Activated naive CD4-positive, alpha-beta T cell treated with anti-CD3 and anti-CD28 coated beads, Interleukin-2, amount 50 U/mL, for 24 hours (primary cell): ENCODE results near the gene ADGRE3.
A peak's percentile ranks its signal among the peaks of the same experiment; 100 is the strongest.

Experiments
- H3K27ac Mint-ChIP-seq: one replicate; pipeline ENCODE4 v1.8.0; 2021; ENCODE audit warnings: mild to moderate bottlenecking, mixed read lengths
- H3K27me3 Mint-ChIP-seq: one replicate; pipeline ENCODE4 v1.8.0; 2021; ENCODE audit warnings: mixed read lengths
- H3K36me3 Mint-ChIP-seq: one replicate; pipeline ENCODE4 v1.8.0; 2021; ENCODE audit warnings: mixed read lengths
- H3K4me1 Mint-ChIP-seq: one replicate; pipeline ENCODE4 v1.8.0; 2021; ENCODE audit warnings: mixed read lengths
- H3K4me3 Mint-ChIP-seq: one replicate; pipeline ENCODE4 v1.8.0; 2021; ENCODE audit warnings: mild to moderate bottlenecking, mixed read lengths
- H3K9me3 Mint-ChIP-seq: one replicate; pipeline ENCODE4 v1.8.0; 2021; ENCODE audit warnings: mixed read lengths

Gene ADGRE3, protein sequence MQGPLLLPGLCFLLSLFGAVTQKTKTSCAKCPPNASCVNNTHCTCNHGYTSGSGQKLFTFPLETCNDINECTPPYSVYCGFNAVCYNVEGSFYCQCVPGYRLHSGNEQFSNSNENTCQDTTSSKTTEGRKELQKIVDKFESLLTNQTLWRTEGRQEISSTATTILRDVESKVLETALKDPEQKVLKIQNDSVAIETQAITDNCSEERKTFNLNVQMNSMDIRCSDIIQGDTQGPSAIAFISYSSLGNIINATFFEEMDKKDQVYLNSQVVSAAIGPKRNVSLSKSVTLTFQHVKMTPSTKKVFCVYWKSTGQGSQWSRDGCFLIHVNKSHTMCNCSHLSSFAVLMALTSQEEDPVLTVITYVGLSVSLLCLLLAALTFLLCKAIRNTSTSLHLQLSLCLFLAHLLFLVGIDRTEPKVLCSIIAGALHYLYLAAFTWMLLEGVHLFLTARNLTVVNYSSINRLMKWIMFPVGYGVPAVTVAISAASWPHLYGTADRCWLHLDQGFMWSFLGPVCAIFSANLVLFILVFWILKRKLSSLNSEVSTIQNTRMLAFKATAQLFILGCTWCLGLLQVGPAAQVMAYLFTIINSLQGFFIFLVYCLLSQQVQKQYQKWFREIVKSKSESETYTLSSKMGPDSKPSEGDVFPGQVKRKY

DNA sequence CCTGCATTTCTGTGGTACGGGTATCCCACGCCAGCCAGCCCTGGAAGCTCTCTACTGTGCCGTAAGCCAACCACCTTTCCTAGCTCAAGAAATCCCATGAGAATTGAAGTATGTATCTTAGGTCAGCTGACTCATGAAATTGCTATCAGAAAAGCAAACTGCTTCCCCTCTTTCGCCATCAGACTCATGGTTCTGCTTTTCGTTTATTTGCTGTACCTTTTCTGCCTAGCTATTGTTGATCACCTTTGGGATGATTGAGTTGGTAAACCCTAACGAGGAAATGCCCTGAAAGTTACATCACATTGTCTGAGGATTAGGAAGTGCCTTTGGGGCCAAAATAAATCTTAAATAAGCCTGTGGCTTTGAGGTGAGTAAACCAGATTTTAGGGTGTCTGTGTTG lies at the start of gene ADGRE3:
TSS of gene ADGRE3 (minus strand) at position 81 of the 400 bp plus-strand sequence. CDS start at position 7, 74 bp downstream.
- no peaks in the 10 kb centered on the region for H3K9me3 Mint-ChIP-seq
- H3K27ac Mint-ChIP-seq: no peak within 1 kb of the TSS
- no peak within 1 kb of the TSS for H3K4me3 Mint-ChIP-seq
- peaks cover 17% of the 10 kb centered on the region for H3K27me3 Mint-ChIP-seq
- H3K36me3 Mint-ChIP-seq: no peaks in the 10 kb centered on the region
- H3K4me1 Mint-ChIP-seq: no peaks in the 10 kb centered on the region

DNA sequence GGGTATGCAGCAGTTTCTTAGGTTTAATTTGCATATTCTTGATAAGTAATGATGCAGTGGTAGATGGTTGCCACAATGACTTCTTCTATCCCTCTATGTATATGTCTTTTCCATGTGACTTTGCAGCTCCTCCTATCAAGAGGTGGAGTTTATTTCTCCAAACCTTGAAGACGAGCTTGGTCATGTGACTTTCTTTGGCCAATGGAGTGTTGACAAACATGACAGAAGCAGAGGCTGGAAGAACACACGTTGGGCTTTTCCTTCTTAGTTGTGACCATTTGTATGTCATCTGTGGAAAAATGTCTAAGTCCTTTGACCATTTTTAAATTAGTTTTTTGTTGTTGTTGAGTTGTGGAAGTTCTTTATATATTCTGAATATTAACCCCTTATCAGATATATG lies 47.5 kb upstream of the ADGRE3 start:
- Mint-ChIP-seq H3K9me3 (peaks cover 25% of the 10 kb centered on the region), H3K4me3 (no peak overlapping the region), H3K36me3 (peaks cover 65% of the 10 kb centered on the region), H3K27me3 (no peaks in the 10 kb centered on the region), H3K4me1 (no peaks in the 10 kb centered on the region), H3K27ac (no peak overlapping the region)

DNA sequence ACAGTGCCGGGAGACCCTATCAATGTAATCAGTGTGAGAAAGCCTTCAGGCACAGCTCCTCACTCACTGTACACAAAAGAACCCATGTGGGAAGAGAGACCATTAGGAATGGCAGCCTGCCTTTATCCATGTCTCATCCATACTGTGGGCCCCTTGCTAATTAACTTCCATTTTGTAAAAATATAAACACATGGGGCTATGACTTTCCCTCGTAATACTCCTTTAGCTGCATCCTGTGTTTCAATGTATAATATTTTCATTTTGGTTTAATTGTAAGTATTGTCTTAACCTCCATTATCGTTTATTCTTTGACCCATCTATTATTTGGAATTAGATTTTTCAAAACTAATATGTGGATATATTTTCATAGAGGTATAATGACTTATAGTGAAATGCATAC lies 44.5 kb upstream of the ADGRE3 start:
- H3K4me3 Mint-ChIP-seq: no peak overlapping the region
- peaks cover 14% of the 10 kb centered on the region for H3K9me3 Mint-ChIP-seq
- peaks cover 83% of the 10 kb centered on the region for H3K36me3 Mint-ChIP-seq
- no peaks in the 10 kb centered on the region for H3K27me3 Mint-ChIP-seq
- H3K27ac Mint-ChIP-seq: no peak overlapping the region
- no peaks in the 10 kb centered on the region for H3K4me1 Mint-ChIP-seq

DNA sequence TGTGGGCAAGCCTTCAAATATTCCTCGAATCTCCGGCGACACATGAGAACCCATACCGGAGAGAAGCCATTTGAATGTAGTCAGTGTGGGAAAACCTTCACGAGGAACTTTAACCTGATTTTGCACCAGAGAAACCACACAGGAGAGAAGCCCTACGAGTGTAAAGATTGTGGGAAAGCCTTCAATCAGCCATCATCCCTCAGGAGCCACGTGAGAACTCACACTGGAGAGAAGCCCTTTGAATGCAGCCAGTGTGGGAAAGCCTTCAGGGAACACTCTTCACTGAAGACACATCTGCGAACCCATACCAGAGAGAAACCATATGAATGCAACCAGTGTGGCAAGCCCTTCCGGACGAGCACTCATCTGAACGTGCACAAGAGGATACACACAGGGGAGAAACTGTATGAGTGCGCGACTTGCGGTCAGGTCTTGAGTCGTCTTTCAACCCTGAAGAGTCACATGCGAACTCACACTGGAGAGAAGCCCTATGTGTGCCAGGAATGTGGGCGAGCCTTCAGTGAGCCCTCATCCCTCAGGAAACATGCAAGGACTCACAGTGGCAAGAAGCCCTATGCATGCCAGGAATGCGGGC lies 44.0 kb upstream of the ADGRE3 start:
- no peak overlapping the region for H3K4me3 Mint-ChIP-seq
- H3K9me3 Mint-ChIP-seq: peaks cover 14% of the 10 kb centered on the region
- H3K36me3 Mint-ChIP-seq: peaks cover 85% of the 10 kb centered on the region
- no peaks in the 10 kb centered on the region for H3K4me1 Mint-ChIP-seq
- no peaks in the 10 kb centered on the region for H3K27me3 Mint-ChIP-seq
- H3K27ac Mint-ChIP-seq: no peak overlapping the region

DNA sequence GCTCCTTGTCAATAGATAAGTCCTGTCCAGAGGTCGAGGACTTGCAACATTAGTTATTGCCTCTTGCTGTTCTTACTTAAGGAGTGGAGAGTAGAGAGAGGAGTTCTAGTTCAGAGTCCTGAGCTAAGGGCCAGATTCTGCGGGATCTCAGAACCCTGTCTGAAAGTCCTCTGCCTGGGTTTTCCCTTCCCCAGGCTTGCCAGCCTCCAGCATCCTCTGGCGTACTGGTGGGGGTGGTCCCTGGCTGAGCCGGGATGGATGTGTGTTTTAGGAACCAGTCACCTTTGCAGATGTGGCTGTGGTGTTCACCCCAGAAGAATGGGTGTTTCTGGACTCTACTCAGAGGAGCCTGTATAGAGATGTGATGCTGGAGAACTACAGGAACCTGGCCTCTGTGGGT lies 41.2 kb upstream of the ADGRE3 start:
- Mint-ChIP-seq H3K4me1 (no peaks in the 10 kb centered on the region), H3K4me3 (no peak overlapping the region), H3K27ac (no peak overlapping the region), H3K27me3 (no peaks in the 10 kb centered on the region), H3K36me3 (peaks cover 90% of the 10 kb centered on the region), H3K9me3 (peaks cover 18% of the 10 kb centered on the region)

DNA sequence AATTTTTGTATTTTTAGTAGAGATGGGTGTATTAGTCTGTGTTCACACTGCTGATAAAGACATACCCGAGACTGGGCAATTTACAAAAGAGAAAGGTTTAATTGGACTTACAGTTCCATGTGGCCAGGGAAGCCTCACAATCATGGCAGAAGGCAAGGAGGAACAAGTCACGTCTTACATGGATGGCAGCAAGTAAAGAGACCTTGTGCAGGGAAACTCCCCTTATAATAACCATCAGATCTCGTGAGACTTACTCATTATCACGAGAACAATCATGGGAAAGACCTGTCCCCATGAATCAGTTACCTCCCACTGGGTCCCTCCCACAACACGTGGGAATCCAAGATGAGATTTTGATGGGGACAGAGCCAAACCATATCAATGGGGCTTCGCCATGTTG lies 29.8 kb upstream of the ADGRE3 start:
- Mint-ChIP-seq H3K27me3 (no peaks in the 10 kb centered on the region), H3K36me3 (peaks cover 46% of the 10 kb centered on the region), H3K27ac (no peak overlapping the region), H3K4me3 (no peak overlapping the region), H3K9me3 (no peaks in the 10 kb centered on the region), H3K4me1 (no peaks in the 10 kb centered on the region)

DNA sequence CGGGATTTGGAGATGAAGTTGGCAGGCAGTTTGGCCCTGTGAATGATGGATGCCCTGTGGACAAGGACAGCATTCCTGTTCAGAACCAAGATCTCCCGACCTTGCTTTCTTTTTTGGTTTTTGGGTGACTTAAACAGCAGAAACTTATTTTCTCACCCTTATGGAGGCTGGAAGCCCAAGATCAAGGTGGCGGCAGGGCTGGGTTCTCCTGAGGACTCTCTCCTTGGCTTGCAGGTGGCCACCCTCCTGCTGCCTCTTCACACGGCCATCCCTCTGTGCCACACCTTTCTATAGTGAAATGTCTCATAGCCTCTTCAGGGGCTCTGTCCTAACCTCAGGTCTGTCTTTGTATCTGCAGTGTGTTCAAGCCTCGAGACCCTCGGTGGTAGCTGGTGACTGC lies 29.2 kb upstream of the ADGRE3 start:
- Mint-ChIP-seq H3K9me3 (no peaks in the 10 kb centered on the region), H3K36me3 (peaks cover 39% of the 10 kb centered on the region), H3K27me3 (no peaks in the 10 kb centered on the region), H3K27ac (no peak overlapping the region), H3K4me3 (no peak overlapping the region), H3K4me1 (no peaks in the 10 kb centered on the region)

DNA sequence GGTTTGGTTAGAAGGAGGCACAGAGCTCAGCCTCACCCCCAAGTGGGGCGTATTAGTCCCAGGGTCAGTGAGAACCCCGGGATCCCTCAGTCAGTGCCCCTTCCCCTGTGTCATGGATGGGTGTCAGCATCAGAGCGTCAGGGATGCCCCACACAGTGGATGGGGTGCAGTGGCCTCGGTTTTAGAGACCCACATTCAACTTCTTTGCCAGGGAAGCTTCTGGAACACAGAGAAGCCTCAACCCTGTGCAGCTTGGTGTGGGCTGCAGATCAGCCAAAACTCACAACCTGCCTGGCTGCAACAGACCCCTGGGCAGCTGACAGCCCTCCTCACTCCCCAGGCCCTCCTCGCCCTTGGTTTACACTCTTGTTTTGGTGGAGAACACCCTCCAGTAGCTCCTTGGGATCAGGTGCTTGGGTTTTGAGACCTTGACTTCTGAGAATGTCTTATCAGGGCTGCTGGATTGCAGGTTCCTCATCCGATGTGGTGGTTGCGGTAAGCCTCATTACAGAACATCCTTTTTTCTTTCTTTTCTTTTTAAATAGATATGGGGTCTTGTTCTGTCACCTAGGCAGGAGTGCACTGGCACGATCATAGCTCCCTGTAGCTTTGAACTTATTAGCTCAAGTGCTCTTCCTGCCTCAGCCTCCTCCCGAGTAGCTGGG lies 26.2 kb upstream of the ADGRE3 start:
- H3K4me1 Mint-ChIP-seq: no peaks in the 10 kb centered on the region
- no peaks in the 10 kb centered on the region for H3K27me3 Mint-ChIP-seq
- H3K27ac Mint-ChIP-seq: no peak overlapping the region
- no peaks in the 10 kb centered on the region for H3K9me3 Mint-ChIP-seq
- H3K36me3 Mint-ChIP-seq: peaks cover 29% of the 10 kb centered on the region
- H3K4me3 Mint-ChIP-seq: no peak overlapping the region

DNA sequence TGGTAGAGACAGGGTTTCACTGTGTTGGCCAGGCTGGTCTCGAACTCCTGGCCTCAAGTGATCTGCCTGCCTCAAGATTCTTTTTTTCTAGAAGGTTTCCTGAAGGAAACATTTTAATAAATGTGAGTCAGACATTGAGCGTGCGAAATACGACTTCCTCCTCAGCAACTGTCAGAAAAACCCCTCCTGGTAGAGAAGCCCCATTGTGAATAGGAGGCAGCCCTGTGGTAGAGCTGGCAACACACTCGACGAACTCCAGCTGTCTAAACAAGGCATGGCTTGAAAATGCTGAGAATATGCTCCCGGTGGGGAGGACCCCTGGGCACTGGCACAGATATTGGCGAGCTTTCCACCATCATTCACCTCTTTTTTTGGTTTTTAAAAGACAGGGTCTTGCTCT lies 25.0 kb upstream of the ADGRE3 start:
- peaks cover 28% of the 10 kb centered on the region for H3K36me3 Mint-ChIP-seq

DNA sequence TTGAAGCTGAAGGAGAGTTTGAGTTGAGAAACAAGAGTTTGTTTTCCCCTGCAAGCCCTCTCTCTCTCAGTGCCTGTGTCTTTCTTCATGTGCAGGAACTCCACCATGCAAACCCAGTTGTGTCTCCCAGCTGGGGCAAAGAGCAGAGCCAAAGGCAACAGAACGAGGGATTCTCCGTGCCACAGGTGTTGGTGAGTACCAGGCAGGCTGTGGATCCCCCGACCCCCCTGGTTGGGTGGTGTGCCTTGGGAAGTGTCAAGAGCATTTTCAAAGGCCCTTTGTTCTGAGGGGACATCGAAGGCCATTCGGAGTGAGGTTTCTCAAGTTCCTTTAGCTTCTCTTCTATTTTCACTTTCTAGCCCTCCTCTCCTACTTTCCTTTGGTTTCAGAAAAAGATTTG lies 20.8 kb upstream of the ADGRE3 start:
- peaks cover 14% of the 10 kb centered on the region for H3K4me1 Mint-ChIP-seq
- no peaks in the 10 kb centered on the region for H3K27me3 Mint-ChIP-seq
- H3K9me3 Mint-ChIP-seq: no peaks in the 10 kb centered on the region
- H3K4me3 Mint-ChIP-seq: no peak overlapping the region
- no peak overlapping the region for H3K27ac Mint-ChIP-seq
- H3K36me3 Mint-ChIP-seq: peaks cover 14% of the 10 kb centered on the region

More for the DNA sequence above, 25.0 kb upstream of the ADGRE3 start:
- no peaks in the 10 kb centered on the region for H3K9me3 Mint-ChIP-seq
- H3K27me3 Mint-ChIP-seq: no peaks in the 10 kb centered on the region
- no peak overlapping the region for H3K4me3 Mint-ChIP-seq
- no peak overlapping the region for H3K27ac Mint-ChIP-seq
- H3K4me1 Mint-ChIP-seq: no peaks in the 10 kb centered on the region

DNA sequence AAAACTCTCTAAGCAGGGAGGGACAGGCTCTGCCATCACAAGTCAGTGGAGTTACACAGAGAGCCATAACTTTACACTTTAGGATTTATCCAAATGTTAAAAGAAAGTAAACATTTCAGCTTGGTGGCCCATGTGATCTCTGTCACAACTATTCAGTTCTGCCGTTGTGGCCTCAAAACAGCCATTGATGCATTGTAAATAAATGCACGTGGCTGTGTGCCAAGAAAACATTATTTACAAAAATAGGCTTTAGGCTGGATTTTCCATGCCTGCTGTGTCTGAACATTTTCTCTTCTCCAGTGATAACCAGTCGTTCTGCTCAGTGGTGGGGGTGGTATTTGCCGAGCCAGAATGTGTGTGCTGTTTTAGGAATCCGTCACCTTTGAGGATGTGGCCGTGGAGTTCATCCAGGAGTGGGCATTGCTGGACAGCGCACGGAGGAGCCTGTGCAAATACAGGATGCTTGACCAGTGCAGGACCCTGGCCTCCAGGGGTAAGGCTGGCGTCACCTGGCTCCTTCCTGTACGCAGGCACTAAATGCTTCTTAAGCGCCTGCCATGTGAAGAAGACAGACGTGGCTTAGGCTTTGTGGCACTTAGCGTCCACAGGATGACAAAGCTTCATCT lies 20.1 kb upstream of the ADGRE3 start:
- H3K4me3 Mint-ChIP-seq: no peak overlapping the region
- H3K27me3 Mint-ChIP-seq: no peaks in the 10 kb centered on the region
- peaks cover 16% of the 10 kb centered on the region for H3K4me1 Mint-ChIP-seq
- no peaks in the 10 kb centered on the region for H3K9me3 Mint-ChIP-seq
- H3K36me3 Mint-ChIP-seq: peaks cover 13% of the 10 kb centered on the region
- H3K27ac Mint-ChIP-seq: no peak overlapping the region

DNA sequence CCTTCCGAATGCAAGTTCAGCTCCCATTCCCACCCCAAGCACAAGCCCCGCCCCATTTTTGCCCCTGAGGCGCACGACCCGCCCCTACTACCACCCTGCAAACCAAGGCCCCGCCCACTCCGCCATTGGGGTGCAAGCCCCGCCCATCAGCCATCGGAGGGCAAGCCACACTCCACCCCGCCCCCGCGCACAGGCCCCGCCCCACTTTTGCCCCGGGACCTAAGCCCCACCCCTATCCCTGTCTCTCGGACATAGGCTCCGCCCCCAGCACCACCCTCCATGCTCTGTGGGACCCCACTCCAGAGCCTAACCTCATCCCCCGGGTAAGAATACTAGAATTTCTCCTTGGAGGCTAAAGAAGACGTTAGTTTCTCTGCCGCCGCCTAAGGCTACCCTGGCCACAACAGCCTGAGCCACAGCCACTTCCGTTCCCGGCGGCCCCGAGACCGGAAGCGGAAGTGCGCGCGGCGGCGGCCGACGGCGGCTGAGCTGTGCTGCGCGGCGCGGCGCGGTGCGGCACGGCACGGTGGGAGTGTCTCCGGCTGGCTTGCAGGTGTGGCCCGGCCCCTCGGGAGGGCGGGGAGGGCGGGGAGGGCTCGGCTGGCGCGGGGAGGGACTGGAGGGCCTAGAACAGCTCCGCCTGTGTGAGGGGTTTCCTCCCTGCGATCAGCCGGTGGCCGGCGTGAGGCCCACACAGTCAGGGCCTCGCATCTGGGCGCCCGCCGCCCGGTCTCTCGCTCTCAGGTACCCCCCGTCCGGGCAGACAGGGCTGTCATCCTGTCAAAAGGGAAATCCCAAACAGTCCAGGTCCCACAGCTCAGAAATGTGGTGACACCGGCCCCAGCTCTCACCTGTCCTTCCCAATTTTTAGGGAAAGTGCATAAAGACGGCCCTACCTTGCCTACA lies 15.2 kb upstream of the ADGRE3 start, which contains the start of gene ZNF333:
TSS of gene ZNF333 (plus strand) at position 451 of the 906 bp plus-strand sequence. CDS start 3,444 bp downstream, outside the sequence.
- H3K9me3 Mint-ChIP-seq: no peaks in the 10 kb centered on the region
- peaks cover 3% of the 10 kb centered on the region for H3K36me3 Mint-ChIP-seq
- H3K27me3 Mint-ChIP-seq: no peaks in the 10 kb centered on the region
- peak within 1 kb of the TSS; percentile 99 for H3K27ac Mint-ChIP-seq
- H3K4me3 Mint-ChIP-seq: peak within 1 kb of the TSS; percentile 97
- peaks cover 20% of the 10 kb centered on the region for H3K4me1 Mint-ChIP-seq

DNA sequence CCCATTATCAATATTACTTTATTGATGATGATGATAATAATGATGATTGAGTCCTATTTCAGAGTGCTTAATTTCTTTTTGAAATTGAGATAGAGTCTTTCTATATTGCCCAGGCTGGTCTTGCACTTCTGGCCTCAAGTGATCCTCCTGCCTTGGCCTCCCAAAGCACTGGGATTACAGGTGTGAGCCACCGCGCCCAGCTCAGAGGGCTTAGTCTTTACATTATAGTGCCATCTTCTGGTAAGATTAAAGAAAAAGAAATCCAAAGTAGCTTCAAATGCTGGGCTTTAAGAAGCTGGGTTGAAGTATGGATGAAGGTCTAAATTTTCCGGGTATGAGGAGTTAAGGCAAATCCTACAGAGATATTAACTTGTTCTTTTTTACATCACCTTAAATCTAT lies 11.8 kb upstream of the ADGRE3 start:
- peaks cover 15% of the 10 kb centered on the region for H3K4me1 Mint-ChIP-seq
- no peak overlapping the region for H3K4me3 Mint-ChIP-seq
- no peaks in the 10 kb centered on the region for H3K36me3 Mint-ChIP-seq
- no peak overlapping the region for H3K27ac Mint-ChIP-seq
- H3K9me3 Mint-ChIP-seq: no peaks in the 10 kb centered on the region
- H3K27me3 Mint-ChIP-seq: no peaks in the 10 kb centered on the region

DNA sequence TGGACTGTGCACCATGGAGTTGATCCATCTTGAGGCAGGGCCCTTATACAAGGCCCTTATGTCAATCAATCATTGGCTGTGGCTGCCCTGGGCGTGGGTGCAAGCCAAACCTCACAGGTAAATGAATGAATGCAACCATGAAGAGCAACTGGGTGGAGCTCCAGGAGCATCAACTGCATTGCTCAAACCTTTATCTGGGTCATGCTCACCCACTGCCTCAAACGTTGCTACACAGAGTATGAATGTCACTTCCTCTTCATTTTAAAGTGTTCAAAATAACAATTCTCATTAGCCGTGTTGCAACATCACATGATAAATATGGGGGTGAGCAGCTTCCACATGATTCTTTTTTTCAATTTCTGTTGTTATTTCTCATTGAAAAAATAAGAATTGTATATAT lies 8.8 kb upstream of the ADGRE3 start:
- Mint-ChIP-seq H3K4me3 (no peak overlapping the region), H3K27me3 (no peaks in the 10 kb centered on the region), H3K9me3 (no peaks in the 10 kb centered on the region), H3K4me1 (no peaks in the 10 kb centered on the region), H3K27ac (no peak overlapping the region), H3K36me3 (no peaks in the 10 kb centered on the region)
